Measurements from ENCODE around the gene NGEF.

Gene NGEF

DNA sequence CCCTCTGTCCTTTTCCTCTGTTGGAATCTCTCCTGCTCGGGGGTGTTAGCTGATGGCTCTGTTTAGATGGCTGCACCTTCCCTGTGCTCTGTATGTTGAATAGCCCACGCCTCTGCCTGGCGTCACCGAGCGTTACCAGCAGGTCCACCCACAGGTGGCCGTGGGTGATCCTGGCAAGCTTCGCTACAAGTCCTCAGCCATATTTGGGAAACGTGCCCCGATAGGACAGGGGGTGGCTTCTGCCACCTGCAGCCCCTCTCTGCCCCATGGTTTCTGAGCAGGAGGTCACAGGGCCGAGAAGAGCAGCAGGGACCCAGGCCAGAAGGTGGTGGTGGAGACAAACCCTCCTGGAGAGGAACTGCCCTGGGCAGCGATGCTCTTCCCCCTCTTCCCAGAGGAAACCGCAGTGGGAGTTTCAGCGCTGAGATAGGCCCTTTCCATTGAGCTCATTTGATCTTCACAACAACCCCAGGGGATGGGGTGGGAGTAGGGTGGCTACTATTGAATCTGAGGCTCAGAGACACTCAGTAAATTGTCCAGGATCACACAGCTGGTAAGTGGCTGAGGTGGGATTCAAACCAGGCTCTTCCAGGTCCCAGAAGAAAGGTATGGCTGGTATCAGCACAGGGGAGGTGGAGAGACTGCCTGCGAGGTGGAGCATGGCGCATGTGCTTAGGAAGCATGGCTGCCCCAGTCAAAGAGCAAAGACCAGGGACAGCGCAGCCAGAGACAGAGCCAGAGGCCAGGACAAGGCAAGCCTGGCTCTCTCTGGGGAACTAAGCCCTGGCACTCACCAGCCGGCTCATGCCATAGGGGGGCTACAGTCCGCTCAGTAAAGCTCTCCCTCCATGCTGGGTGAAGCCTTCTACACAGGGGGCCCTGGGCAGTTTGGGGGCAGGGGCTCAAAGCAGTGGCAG, 15.0 kb downstream of the NGEF start:
- DNase-seq: no peak

DNA sequence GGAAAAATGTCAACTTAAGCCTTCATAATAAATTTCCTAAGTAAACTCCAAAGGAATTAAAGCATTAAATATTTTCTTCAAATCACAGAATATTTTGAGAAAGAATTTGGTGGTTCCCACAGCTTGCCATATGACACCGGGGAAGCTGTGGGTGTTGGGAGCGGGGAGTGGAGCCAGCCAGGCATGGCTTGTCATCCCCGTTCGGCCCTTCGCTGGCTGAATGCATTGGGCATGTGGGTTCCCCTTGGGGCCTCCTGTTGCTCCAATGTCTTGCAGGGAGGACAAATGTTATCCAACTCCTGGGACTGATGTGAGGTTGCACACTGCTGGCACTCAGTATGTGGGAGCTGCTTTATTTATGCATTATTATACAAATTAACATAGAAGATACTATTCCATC, 18.6 kb downstream of the NGEF start:
- no peak for DNase-seq

DNA sequence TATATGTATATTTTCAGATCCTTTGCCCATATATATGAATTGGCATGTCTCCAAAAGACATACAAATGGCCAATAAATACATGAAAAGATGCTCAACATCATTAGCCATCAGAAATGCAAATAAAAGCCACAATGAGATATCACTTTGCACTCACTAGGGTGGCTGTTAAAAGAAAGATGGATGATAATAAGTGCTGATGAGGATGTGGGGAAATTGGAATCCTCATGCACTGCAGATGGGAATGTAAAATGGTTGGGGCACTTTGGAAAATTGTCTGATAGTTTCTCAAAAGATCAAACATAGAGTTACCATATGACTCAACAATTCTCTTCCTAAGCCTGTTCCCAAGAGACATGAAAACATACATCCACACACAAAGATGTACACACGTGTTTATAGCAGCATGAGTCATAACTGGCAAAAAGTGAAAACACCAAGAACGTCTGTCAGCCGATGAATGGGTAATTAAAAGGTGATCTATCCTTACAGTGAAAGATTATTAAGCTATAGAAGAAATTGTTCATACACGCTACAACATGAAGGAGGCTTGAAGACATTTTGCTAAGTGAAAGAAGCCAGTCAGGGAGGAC, 19.7 kb downstream of the NGEF start:
- no peak for DNase-seq

DNA sequence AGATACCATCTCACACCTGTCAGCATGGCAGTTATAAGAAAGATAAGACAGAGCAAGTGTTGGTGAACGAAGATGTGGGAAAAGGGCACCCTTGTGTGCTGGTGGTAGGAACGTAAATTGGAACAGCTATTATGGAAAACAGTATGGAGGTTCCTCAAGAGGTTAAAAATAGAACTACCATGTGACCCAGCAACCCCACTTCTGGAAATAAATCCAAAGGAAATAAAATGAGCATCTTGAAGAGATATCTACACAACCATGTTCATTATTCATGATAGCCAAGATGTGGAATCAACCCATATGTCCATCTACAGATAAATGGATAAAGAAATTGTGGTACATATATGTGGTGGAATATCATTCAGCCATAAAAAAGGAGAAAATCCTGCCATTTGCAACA, 26.9 kb downstream of the NGEF start:
- no peak for DNase-seq

DNA sequence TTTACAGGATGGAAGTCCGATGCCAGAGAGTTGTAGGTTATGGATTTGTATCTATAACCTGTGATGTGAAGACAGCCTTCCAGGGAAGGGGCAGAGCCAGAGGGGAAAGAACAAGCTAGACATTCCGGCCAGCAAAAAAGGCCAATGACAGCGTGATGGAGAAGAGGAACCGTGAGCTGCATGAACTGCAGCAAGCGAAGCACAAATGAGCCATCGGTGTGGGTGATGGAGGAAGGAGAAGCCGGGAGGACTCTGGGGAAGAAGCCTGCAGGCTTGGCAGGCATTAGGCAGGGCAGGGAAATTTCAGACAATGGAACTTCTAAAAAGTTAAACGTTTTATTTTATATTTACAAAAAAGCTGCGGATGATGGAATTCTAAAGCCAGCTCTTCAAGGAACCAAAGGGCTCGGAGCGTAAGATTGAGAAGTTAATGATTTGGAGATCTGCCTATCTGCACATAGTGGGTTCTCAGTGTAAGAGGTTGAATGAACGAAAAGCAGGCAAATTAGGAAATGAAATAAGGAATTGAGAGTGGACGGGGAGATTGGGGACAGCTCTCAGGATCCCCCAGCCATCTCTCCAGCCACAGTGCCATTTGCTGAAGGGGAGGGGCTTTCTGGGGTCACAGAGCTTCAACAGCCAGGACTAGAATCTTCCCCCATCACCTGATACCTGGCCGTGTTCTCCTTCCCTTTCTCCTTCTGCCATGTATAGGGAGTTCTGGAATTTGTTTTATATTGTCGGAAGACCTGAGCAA, 28.4 kb downstream of the NGEF start:
- no peak for DNase-seq

DNA sequence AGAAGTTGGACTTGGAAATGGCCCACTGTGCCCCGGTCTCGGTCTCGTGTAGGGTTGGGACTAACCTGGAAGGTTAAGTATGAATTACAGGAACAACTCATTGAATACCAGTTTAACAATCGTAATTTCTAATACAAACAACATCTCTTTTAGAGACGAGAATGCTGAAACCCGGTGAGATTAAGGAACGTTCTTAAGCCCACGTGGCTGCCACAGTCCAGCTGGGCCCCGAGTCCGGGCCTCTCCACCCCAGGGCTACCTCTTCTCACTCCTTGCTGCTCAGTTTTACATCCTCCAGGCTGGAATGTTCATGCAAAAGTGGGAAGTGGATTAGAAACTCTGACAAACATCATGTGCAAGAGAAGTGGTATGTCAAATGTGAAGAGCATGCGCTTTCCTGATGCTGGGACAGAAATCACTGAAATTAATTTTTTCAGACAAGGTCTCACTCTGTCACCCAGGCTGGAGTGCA, 29.4 kb downstream of the NGEF start:
- no peak for DNase-seq

DNA sequence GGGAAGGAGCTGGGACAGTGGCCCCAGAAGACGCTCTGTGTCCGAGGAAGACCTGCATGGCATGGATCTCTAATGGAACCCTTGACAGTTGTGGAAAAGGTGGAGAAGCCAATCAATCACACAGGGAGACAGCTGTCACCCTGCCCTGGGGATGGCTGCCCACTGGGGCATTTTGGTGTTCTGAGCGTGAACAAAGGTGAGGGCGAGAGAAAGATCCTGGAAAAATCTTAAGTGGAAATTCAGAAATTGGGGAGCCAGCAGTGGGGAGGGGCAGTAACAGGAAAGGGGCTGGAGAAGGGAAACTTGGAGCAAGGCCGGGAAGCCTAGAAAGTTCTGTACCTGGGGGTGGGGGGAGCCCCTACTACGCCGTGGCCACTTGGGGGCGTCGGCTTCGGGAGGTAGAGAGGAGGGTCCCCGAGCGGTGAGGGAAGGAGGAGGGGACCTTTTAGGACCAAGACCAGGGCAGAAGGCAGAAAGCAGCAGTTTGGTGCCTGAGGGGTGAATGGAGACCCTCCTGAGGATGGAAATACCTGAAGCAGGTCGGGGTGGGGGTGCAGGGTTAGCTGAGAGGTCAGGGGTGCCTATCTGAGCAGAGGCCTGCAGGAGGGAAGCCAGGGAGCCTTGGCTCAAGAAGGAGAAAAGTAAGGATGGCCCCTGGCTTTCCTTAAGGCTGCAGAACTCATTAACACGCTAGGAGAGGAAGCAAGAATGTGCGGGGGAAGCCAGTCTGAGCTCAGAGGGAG, 30.0 kb downstream of the NGEF start:
- DNase-seq: no peak

DNA sequence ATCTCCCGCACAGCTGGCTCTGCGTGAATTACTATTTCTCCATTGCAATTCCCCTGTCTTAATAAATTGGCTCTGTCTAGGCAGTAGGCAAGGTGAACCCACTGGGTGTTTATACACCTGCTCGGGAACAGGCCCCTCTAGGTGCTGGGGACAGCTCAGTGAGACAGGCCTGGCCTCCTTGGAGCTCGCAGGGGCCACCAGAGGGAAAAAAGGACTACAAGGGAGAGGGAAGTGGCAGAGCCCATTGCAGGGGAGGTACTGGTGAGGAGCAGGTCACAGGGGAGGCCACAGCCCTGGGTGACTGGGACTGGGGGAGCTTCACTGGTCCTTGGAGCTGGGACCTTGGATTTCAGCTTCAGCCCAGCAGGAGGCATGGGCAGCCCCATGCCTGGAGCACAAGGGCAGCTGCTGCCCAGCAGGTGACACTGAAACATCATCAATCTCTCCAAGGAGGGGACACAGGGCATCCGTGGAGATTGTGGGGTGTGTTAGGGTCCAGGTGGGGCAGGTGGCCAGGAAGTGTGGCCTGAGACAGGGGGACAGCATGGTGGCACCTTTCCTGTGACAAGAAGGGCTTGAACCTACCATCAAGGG, 31.2 kb downstream of the NGEF start:
- no peak for DNase-seq

DNA sequence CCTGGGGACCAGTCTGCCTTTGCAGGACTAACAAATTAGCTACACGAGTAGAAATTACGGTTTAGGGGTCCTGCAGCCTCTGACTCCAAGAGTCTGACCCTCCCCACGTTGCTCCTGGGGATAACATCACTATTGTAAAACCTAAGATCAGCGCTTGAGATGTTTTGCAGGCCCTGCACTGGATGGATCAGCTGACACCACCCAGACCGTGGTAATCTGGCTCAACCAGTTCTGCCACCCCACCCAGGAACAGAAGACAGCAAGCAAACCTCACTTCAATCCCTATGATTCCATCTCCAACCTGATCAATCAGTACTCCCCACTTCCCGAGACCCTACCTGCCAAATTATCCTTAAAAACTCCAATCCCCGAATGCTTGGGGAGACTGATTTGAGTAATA, 31.7 kb downstream of the NGEF start:
- no peak for DNase-seq

DNA sequence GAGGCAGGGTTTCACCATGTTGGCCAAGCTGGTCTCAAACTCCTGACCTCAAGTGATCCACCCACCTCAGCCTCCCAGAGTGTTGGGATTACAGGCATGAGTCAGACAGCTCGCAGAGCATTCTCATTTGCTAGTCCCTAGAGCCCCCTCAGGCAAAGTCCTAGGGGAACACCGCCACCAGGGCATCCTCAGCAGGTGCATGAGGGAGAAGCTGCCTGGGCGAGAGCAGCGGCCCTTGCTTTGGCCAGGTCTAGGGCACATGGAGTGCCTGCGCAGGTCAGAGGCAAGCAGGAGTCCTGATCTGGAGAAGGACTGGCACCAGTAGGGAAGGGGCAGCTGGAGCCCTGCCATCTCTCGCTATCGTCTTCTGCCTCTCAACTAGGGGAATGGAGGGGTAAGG, 32.4 kb downstream of the NGEF start:
- DNase-seq: no peak

DNA sequence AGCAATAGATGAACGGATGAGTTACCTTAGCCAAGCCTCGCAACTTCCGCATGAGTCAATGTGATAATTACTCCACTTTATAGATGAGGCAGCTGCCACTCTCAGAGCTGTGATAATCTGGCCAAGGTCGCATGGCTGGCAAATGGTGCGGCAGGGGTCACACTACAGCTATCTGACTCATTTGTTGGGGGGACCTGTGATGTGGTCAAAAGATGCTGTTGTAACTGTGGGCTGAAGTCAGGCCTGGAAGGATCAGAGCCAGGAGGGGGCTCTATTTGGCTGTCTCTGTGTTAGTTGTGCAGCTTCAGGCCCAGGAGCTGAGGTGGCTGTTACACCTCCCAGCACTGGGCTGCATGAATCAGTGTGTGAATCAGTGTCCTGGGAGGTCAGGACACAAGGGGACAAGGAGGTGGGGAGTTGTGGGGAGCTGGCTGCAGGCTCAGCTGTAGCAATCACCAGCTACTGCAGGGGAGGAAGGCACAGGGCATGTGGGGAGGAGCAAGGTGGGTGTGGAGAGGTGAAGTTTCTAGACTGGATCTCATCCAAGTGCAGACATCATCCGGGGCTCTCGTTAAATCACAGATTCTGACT, 33.1 kb downstream of the NGEF start:
- no peak for DNase-seq

DNA sequence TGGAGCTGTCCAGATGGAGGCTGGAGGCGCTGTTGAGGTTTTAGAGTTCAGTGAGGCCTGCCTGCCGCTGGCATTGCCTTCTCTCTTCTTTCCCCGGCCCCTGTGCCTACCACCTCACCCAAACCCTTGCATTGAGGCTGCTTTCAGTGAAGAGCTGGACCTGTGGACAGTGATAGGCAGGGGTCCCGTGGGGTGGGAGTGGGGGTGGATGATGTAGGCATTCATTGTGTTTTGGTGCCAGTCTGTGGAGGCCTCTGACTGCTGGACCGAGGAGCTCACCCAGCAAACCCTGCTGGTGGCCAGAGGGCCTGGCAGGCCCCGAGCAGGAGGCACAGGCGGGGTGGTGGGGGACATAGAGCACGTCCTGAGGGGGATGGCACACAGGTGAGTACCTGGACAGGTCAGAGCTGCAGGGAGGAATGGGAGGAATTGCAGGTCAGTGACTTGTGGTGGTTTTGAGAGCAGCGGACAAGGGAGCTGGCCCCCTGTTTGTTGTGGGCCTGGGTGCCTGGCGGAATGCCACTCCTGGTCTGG, 35.6 kb downstream of the NGEF start:
- DNase-seq: no peak

DNA sequence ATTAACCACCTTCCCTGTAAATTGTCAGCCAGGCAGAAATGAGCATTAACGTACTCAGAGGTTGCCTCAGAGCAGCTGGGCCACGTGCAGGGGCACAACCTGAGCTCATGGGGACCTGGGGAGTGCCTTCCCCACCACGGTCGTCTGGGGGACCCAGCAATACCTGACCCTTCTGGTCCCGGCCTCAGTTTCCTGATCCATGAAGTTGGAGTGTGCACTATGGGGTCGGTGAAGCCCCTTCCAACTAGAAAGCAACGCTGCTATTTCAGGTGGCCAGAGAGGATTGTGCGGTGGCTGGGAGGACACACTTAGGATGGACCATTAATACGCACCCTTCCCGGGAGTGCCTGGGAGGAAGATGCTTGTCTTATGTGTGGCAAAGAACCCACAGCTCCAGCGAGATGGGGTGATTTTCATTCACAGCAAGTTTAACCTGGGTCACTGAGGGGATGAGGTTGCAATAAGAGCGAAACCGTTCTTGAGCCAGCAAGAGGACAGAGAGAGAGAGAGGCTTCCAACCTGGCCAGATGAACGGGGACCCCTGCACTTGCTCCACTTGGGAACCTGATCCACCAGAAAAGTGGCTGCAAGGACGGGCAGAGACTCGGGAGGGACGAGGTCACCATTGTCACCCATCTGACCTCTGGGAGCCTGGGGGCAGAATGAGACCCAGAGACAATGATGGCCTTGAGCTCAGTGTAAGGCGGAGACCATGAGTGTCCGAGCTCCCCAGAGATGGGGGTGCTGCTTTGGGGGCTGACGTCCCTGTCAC, 36.2 kb downstream of the NGEF start:
- DNase-seq: no peak

DNA sequence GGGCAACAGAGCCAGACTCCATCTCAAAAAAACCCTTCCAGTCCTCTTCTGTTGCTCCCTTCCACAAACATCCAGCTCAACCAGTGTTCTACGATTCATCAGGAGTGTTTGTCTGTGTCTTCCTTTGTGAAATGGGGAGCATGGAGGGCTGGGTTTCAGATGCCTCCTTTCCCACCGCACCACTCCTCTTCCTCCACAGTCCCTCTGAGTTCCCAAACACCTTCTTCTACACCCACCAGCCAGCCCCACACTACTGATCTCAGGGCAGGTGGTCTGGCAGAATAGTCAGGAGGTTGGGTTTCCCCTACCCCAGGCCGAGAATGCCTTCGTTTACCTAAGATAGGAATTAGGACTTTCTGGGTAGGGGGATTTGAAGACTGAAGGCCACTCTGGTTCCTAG, 36.9 kb downstream of the NGEF start:
- no peak for DNase-seq

DNA sequence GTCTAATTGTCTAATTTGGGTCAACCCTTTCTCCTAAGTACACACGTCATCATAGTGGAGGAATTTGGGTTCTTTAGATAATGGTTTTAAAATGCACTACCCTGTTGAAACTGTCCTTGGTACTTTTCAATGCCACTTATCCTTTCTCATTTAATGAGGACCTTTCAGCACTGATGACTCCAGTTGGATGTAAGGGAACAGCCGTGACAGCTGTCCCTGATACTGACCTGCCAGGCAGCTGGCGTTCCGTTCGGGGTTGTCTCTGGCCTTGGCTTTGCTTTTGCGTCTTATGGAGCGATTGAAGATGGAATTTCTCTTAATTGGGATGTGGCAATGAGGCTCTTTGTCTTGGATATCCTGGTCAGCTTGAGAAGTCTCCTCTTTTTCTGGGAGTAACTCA, 38.7 kb downstream of the NGEF start:
- DNase-seq: no peak

DNA sequence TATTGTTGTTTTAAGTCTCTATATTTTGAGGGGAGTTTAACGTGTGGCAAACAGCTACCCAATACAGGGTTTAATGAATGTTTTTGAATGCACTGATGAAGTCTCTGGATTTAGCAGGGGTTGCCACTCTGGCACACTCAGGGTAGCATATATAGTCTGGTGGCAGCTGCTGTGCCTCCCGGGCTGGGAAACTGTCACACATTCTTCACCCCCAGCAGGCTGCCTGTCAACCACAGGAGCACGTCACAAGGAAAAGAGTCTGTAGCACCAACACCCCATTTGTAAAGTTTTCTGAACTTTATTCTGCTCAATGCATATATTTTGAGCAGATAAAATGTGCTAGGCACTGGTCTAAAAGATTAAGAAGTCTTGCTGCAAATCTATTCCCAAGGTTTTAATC, 39.3 kb downstream of the NGEF start:
- DNase-seq: no peak

DNA sequence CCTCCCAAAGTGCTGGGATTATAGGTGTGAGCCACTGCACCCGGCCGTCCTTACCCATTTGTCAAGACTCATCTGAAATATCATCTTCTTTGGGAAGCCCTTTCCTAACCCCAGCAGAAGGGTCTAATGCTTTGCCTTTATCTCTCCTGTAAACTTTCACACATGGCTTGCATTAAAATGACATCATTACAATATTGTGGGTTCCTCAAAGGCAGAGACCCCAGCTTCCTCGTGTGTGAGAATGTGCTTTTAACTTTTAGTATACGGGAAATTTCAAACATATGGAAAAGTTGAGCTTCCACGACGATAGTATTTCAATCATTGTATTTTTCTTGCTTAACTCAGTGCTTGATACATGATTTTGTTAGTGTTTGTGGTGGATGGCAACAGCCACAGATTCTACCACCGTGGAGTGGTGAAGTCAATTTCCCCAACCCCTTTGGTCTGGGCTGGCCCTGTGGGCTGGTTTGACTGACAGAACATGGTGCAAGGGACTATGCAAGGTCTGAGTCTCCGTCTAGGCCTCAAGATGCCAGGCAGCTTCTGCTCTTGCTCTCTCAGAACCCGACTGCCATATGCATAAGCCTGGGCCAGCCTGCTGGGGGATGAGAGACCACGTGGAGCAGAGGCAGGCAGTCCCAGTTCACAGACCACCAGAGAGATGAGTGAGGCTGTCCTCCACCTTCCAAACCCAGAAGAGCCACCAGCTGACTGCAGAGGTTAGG, 39.9 kb downstream of the NGEF start:
- DNase-seq: no peak

DNA sequence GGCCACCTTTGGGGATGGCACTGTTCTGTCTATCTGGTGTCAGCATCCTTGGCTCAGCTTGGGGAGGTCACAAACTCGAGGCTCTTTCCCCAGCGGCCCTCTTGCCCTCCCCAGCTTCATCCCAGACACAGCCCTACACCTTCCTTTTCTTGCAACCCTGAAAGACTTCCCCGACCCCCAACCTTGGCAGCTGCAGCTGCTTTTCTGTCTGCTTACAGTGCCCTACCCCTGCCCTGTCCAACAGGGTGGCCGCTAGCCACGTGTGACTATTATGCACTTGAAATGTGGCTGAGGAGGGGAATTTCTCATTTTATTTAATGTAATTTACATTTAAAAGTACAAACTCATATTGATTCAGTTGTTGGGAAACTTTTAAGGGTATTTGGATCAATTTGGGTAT, 41.3 kb downstream of the NGEF start:
- no peak for DNase-seq

DNA sequence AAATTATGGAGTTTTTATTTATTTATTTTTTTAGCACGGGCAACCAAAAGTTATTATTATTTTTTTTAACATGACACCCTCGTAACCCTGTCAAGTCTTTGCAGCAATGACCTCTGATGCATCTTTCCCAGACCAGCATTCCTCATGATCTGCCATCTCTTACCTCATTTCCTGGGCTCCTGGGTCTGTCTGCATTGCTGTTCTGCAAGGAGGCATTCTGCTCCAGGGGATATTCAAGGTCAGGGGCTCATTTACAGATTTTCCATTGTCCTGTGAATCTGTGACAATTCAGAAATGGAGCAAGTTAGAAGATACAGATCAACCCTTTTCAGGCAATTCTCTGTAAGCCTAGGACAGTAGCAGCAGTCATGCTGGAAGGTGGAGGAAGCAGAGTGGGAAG, 43.0 kb downstream of the NGEF start:
- no peak for DNase-seq

DNA sequence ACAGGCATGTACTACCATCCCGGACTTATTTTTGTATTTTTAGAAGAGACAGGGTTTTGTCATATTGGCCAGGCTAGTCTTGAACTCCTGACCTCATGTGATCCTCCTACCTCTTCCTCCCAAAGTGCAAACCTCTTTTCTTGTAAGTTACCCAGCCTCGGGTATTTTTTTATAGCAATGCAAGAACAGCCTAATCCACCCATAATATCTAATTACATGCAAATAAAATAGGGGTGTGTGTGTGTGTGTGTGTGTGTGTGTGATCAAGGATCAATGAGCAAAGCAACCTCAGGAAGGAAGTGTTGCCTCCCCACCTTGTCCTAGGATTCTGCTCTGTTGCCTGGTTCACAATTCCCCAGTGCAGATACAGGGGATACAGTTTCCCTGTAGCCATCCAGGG, 45.6 kb downstream of the NGEF start:
- no peak for DNase-seq

DNA sequence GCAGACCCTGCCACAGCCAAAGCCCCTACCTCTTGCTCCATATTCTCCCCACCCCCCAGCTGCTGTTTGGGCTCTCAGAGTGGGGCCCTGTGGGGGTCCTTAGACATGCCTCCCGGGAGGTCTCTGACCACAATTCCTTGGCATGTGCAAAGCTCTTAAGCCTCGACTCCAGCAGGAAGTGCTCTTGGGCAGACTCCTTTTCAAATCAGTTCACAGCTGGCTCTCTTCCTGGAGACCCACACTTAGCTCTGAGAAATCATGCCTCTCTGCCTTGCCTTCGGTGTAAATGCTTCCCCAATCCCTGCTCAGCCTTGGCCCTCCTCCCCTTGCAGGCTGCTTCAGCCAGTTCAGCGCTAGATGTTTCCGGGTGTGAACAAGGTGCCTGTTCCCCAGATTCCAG, 46.9 kb downstream of the NGEF start:
- no peak for DNase-seq

Data from DMS79 treated with DMSO at 0.1 percent for 48 hours (cell line).